Gastroesophageal sphincter (tissue), 3 donors: ENCODE measurements around the gene TMEM240.

Experiments
- POLR2AphosphoS5 ChIP-seq: sonication (generic); formaldehyde crosslinking; IDR thresholded peaks from one replicate; pipeline ENCODE4 v1.6.1; 2017; ENCODE audit warnings: antibody characterized with exemption
- TF ChIP-seq, protein P1 (sequence below), 4 experiments: fragments of 200-600 bp in 2 of 4; fragments of 450-650 bp in 2 of 4; sonication (generic) in 1 of 4; IDR thresholded peaks; one replicate each; pipeline ENCODE4 v1.5.1; 2017 to 2019; ENCODE audit warnings: antibody characterized with exemption in 4 of 4, mild to moderate bottlenecking in 2 of 4, moderate library complexity in 2 of 4

DNA sequence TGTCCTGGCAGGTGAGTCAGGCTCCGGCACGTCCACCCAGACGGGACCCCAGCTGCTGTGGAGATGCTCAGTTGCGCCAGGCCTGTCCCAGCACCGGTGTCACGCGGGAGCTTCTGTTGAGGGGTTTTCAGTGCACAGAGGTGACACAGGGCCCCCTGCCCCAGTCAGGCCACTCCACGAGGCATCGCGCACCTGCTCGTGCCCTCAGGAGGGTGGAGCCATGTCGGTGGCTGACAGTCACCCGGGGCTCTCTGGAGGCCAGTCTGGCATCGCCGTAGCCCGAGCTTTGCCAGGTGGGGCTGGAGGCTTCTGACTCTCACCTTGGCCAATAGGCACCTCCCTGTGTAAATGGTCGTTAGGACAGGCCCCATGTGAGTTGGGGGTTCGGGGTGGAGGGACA lies 11.1 kb downstream of the TMEM240 start:
- no peak for TF ChIP-seq POLR2AphosphoS5
- TF ChIP-seq, protein P1, sequence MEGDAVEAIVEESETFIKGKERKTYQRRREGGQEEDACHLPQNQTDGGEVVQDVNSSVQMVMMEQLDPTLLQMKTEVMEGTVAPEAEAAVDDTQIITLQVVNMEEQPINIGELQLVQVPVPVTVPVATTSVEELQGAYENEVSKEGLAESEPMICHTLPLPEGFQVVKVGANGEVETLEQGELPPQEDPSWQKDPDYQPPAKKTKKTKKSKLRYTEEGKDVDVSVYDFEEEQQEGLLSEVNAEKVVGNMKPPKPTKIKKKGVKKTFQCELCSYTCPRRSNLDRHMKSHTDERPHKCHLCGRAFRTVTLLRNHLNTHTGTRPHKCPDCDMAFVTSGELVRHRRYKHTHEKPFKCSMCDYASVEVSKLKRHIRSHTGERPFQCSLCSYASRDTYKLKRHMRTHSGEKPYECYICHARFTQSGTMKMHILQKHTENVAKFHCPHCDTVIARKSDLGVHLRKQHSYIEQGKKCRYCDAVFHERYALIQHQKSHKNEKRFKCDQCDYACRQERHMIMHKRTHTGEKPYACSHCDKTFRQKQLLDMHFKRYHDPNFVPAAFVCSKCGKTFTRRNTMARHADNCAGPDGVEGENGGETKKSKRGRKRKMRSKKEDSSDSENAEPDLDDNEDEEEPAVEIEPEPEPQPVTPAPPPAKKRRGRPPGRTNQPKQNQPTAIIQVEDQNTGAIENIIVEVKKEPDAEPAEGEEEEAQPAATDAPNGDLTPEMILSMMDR (IDR thresholded peaks at IDR 0.05): no peak
